ENCODE measurements around the gene SLC16A8.
A peak's percentile ranks its signal among the peaks of the same experiment; 100 is the strongest.

The SLC16A8 gene

GRCh38 chr22:38070250-38070921 is 13.6 kb downstream of the SLC16A8 start:
- no peak for DNase-seq

- no peak for DNase-seq
Observed at GRCh38 chr22:38069372-38070249, 14.4 kb downstream of the SLC16A8 start.

- no peak for DNase-seq
Observed at GRCh38 chr22:38068641-38069371, 15.2 kb downstream of the SLC16A8 start.

GRCh38 chr22:38067761-38068360 is 16.1 kb downstream of the SLC16A8 start:
- no peak for DNase-seq

- no peak for DNase-seq
Observed at GRCh38 chr22:38067028-38067415, 17.0 kb downstream of the SLC16A8 start.

GRCh38 chr22:38066381-38067027 is 17.5 kb downstream of the SLC16A8 start:
- DNase-seq: no peak

- no peak for DNase-seq
Observed at GRCh38 chr22:38065539-38065938, 18.4 kb downstream of the SLC16A8 start.

- no peak for DNase-seq
Observed at GRCh38 chr22:38062791-38063190, 21.2 kb downstream of the SLC16A8 start.

- DNase-seq: peak; percentile 68
Observed at GRCh38 chr22:38056969-38057891, 26.8 kb downstream of the SLC16A8 start, which contains the start of gene PICK1. TSS of gene PICK1 (plus strand) at chr22:38057404. CDS start at chr22:38057810, 406 bp downstream.

- DNase-seq: peak; percentile 8
Observed at GRCh38 chr22:38051900-38052862, 31.8 kb downstream of the SLC16A8 start.

GRCh38 chr22:38051261-38051660 is 32.7 kb downstream of the SLC16A8 start:
- no peak for DNase-seq

- DNase-seq: no peak
Observed at GRCh38 chr22:38050720-38051119, 33.3 kb downstream of the SLC16A8 start.

- DNase-seq: no peak
Observed at GRCh38 chr22:38049812-38050619, 34.0 kb downstream of the SLC16A8 start.

- no peak for DNase-seq
Observed at GRCh38 chr22:38046070-38046748, 37.8 kb downstream of the SLC16A8 start.

- no peak for DNase-seq
Observed at GRCh38 chr22:38043151-38044039, 40.6 kb downstream of the SLC16A8 start.

GRCh38 chr22:38042488-38042790 is 41.5 kb downstream of the SLC16A8 start:
- no peak for DNase-seq

- no peak for DNase-seq
Observed at GRCh38 chr22:38041760-38042487, 42.1 kb downstream of the SLC16A8 start.
